ENCODE results near the gene MSRB1.

- TF ChIP-seq, protein P1, sequence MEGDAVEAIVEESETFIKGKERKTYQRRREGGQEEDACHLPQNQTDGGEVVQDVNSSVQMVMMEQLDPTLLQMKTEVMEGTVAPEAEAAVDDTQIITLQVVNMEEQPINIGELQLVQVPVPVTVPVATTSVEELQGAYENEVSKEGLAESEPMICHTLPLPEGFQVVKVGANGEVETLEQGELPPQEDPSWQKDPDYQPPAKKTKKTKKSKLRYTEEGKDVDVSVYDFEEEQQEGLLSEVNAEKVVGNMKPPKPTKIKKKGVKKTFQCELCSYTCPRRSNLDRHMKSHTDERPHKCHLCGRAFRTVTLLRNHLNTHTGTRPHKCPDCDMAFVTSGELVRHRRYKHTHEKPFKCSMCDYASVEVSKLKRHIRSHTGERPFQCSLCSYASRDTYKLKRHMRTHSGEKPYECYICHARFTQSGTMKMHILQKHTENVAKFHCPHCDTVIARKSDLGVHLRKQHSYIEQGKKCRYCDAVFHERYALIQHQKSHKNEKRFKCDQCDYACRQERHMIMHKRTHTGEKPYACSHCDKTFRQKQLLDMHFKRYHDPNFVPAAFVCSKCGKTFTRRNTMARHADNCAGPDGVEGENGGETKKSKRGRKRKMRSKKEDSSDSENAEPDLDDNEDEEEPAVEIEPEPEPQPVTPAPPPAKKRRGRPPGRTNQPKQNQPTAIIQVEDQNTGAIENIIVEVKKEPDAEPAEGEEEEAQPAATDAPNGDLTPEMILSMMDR (conservative IDR thresholded peaks at IDR 0.05): no peak
- TF ChIP-seq EZH2 (IDR thresholded peaks at IDR 0.05; ENCODE audit: low read depth): no peak
Measured at GRCh38 chr16:1980030-1980769, 37.2 kb upstream of the MSRB1 start.

Measured in PC-9 (cell line).